Suprapubic skin (tissue), 3 donors: ENCODE results near the gene TRIM8.

Experiments used
- CTCF ChIP-seq, 2 donors: fragments of 200-600 bp in 1 of 2; fragments of 450-650 bp in 1 of 2; sonication (generic) in 1 of 2; IDR thresholded peaks; one replicate each; pipeline ENCODE4 v1.5.1; 2016 to 2019; ENCODE audit warnings: antibody characterized with exemption in 2 of 2, mild to moderate bottlenecking in 1 of 2, moderate library complexity in 1 of 2
- POLR2A ChIP-seq, 2 donors: fragments of 450-650 bp; IDR thresholded peaks; one replicate each; pipeline ENCODE4 v1.6.1; 2017; ENCODE audit warnings: antibody characterized with exemption in 2 of 2, mild to moderate bottlenecking in 2 of 2, moderate library complexity in 2 of 2

- TF ChIP-seq CTCF (IDR thresholded peaks at IDR 0.05) (no peak), POLR2A (IDR thresholded peaks at IDR 0.05) (no peak)
These were observed 11.7 kb upstream of the TRIM8 start for GRCh38 chr10:102632394-102633111.
